ENCODE results near the gene LGALS9B.
"Not testable (repeated sequence)": the region's sequence is repeated elsewhere in the genome, so short reads cannot be mapped to it uniquely, and the experiment has no call there.

The LGALS9B gene

DNA sequence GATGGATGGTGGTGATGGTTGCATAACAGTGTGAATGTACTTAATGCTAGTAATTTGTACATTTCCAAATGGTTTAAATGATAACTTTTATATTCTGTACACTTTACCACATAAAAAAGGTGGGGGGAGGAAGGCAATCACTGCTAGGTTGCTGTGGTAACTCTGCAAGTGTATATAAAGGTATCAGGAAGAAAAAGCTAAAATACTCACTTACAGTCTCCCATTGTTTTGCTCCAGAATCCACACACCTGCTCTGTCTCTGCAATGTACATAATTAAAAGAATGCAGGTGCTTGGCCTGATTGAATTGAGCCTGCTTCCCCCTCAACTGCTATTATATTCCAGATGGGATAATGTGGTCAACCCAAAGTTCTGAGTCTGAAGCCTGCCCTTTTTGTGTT is 6.7 kb upstream of the LGALS9B start:
- not testable (repeated sequence) for H3K27ac ChIP-seq; DNase-seq (ENCODE audit: low spot score); H3K4me3 ChIP-seq

DNA sequence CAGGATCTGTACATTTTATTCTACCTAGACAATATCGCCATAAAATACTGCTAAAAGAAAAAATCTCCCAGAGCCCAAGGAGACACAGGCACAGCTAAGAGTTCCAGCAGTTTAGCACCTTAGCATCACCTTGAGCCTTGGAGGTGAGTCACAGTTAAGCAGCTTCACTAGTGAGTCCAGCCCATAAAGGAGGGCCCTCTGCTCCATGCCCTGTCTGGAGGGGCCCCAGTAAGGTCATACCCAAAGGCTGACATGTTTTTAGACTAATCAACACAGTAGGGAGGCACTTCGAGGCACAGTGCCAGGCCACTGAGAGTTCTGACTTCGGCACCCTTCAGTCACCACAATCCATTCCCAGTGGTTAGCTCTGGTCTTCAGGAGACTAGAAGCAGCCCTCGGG is 2.6 kb upstream of the LGALS9B start:
- not testable (repeated sequence) for H3K27ac ChIP-seq; DNase-seq (ENCODE audit: low spot score); H3K4me3 ChIP-seq

DNA sequence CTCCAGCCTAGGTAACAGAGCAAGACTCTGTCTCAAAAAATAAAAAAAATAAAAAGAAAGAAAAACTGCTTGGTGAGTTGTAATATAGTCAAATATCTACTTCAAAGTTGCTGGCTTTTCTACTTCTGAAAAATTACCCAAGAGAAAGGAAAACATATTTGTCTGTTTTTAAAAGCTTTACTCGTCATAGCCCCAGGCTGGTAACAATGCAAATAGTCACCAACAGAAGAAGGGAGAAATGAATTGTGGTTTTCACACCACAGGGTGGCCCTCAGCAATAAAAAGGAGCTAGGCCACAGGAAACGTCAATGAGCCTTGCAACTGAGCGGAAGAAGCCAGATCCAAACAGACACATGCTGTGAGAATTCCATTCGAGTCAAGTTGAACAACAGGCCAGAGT is 1.8 kb upstream of the LGALS9B start:
- H3K27ac ChIP-seq; DNase-seq (ENCODE audit: low spot score); H3K4me3 ChIP-seq: not testable (repeated sequence)

DNA sequence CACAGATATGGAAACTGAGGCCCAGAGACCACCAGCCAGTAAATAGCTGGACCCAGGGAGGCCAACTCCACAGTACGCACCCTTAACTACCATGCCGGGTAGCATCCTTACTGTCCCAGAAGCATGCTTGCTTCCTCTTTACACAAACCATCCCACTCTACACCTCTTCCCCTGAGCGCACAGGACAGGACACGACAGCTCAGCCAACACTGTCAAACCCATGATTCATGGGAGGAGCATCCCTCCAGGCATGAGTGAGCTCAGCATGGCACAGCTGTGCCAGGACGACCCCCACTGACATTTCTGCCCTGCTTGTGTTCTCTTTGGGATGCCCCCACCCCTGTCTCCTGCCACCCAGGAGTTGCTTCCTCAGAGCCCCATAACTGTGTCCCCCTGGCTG is 340 bp downstream of the LGALS9B start:
- DNase-seq (ENCODE audit: low spot score); H3K27ac ChIP-seq; H3K4me3 ChIP-seq: not testable (repeated sequence)

- not testable (repeated sequence) for DNase-seq (ENCODE audit: low spot score); H3K4me3 ChIP-seq; H3K27ac ChIP-seq
Observed at GRCh38 chr17:20466553-20466952, 786 bp downstream of the LGALS9B start.

GRCh38 chr17:20465535-20465934 is 1.8 kb downstream of the LGALS9B start:
- not testable (repeated sequence) for H3K4me3 ChIP-seq; DNase-seq (ENCODE audit: low spot score); H3K27ac ChIP-seq

DNA sequence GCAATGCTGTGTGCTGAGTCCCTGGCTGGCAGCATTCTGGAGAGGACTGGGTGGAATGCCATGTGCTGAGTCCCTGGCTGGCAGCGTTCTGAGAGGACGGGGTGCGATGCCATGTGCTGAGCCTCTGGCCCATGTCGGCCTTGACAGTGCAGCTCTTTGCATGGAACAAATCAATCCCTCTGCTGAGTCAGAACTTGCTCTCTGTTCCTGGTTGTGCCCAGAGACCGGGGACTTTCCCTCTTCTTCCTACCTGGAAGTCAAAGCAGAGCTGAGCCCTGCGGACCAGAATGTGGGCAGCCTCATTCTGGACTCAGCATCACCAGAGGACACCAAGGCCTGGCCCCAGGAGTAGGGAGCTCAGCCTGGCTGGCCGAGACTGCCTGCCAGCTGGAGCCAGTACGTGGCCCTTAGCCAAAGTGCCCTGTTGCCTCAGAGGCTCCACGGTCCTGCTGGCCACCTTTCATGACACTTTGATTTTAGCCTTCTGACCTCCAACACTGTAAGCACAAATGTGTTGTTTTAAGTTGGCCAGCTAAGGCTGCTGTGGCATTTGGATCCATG is 2.4 kb downstream of the LGALS9B start:
- not testable (repeated sequence) for DNase-seq (ENCODE audit: low spot score)

DNA sequence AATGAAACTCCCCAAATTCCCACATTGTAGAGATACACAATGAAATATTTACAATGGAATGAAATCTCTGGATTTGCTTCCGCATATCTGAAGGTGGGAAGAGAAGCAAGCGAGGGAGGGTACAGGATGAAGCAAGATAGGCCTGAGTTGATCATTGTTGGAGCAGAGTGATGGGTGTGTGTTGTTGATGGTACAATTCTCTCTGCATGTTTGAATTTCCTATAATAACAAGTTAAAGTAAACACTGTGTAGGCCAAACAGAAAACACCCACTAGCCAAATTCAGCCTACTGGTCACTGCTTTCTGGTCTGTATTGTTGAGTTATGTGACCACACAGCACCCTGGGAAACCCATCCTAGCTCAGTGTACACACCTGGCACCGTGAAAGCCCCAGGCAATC is 5.2 kb downstream of the LGALS9B start:
- not testable (repeated sequence) for H3K4me3 ChIP-seq; DNase-seq (ENCODE audit: low spot score); H3K27ac ChIP-seq

More for the DNA sequence above, 2.4 kb downstream of the LGALS9B start:
- not testable (repeated sequence) for H3K4me3 ChIP-seq, H3K27ac ChIP-seq

DNA sequence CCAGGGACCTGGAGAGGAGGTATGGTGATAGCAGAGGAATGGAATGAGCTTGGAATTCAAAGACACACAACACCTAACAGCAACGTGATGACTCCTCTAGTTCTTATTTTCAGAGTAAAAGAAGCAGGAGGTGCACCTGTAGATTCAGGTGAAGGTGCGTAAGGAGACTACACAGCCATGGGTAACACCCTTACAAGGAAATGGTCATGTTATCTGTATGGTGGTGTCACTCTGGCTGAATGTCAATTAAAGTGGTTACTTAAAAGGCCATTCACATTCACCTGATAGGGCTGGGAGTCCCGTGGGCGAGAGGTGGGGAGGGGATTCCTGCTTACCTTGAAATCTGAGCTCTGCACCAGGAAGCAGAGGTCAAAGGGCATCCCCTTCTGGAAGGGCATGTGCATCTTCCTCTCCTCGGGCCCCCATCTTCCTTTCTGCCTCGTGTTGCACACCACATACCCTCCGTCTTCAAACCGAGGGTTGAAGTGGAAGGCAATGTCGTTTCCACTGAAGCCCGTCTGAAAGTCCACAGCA is 9.4 kb downstream of the LGALS9B start:
- H3K4me3 ChIP-seq; H3K27ac ChIP-seq; DNase-seq (ENCODE audit: low spot score): not testable (repeated sequence)

DNA sequence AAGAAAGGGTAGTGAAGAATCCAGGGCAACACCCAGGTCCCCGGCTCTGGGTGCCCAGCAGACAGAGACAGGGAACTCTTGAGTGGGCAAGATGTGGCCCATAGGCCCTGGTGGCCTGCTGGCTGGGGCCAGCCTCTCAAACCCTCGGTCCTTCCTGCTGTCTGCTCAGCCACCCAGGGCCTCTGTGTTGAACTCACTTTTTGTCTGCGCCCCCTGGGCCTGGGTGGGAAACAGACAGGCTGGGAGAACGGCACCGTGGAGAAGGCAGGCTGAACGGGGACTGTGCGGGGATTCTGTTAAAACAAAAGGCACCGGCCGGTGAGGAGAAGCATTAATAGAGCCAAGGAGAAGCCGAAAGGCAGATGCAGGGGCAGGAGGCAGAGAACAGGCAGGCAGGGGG is 12.2 kb downstream of the LGALS9B start:
- H3K27ac ChIP-seq; H3K4me3 ChIP-seq; DNase-seq (ENCODE audit: low spot score): not testable (repeated sequence)

DNA sequence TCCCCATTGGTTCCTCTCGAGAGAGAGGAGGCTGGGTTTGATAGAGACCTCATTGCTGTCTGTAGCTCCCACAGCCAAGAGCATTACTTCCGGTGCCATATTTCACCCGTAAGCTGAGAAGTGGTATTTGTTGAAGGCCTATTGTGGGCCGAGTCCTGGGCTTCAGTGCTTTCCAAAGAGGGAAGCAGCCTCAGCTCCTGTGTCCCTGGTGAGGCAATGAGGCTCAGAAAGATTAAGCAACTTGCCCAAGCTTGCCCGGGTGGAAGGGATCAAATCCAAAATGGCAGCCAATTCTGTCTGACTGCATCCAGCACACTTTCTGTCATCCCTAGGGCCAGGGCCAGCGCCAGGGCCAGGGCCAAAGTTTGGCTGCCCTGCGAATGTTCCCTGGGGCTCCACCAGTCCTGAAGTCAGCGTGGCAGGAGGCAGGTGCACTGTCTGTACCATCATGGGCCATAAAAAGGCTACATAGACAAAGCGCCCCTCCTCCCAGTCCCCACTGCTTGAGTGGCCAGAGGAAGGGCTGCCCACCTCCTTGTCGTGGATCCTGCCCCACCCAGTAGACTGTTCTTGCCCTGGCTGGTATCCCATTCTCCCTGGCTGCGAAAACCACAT is 13.4 kb downstream of the LGALS9B start:
- H3K27ac ChIP-seq; DNase-seq (ENCODE audit: low spot score); H3K4me3 ChIP-seq: not testable (repeated sequence)

DNA sequence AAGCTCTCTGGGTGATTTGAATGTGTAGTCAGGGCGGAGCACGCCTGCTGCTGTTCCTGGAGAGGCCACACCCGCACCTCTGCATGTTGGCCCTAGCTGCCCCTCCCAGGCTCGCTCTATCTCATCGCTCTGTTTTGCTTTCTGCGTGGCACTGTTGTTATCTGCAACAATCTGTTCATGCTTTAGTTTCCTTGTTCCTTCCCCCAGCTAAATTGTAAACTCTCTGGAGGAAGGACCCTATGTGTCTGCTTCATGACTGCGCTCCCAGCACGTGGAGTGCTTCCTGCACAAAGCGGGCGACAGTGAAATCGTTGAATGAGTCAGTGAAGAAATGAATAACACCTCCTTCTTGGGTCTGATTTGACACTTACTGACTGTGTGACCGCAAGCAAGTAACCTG is 16.5 kb downstream of the LGALS9B start:
- not testable (repeated sequence) for H3K4me3 ChIP-seq; H3K27ac ChIP-seq; DNase-seq (ENCODE audit: low spot score)

DNA sequence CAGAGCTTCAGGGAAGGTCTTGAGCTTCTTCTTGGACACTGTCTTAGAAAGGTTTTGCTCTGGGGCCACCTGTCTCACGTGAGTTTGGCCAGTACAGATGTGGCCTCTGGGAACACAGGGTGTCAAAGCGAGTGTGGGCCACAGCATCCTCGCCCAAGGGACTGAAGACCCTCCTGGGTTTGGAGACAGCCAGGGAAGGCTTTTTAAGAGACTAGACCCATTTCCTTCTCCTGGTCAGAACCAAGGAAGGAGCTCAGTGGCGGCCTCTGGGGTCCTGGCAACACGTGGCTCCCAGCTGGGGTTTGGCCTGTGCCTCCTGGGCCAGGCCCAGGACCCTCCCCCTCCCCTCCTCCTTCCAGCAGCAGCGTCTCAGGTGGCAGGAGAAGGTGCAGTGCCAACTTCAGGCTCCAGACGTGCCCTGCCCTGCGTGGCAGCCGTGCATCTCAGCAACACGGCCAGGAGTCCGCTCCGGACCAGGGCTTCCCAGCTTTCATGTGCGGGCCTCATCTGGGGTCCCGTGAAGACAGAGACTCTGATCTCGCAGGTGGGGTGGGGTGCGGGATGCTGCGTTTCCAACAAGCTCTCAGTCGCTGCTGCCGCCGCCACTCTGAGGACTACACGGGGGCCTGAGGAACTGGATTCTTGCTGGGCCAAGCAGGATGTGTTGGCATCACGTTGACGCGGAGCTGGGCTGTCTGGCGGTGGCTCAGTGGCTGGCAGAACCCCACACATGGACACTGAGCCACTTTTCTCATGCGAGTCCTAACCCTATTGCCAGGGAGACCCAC is 19.6 kb downstream of the LGALS9B start:
- H3K27ac ChIP-seq; DNase-seq (ENCODE audit: low spot score); H3K4me3 ChIP-seq: not testable (repeated sequence)

DNA sequence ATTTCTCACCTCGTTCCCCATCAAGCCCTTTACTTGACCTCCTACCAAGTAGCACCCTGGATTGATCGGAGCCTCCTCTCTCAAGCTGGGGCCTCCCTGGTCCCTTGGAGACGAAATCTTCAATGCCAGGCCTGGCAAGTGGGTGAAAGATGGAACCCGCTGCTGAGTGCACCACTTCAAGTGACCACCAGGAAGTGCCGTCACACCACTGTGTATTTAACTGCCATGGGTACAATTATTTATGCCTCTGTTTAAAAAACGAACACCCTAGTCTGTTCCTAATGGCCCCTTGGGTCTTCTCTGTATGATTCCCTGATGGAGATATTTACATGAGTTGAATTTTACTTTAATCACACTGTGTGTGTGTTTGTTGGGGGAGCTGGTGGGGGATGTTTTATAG is 20.4 kb downstream of the LGALS9B start:
- H3K27ac ChIP-seq; DNase-seq (ENCODE audit: low spot score); H3K4me3 ChIP-seq: not testable (repeated sequence)

GRCh38 chr17:20444581-20445236 is 22.6 kb downstream of the LGALS9B start:
- not testable (repeated sequence) for H3K4me3 ChIP-seq; H3K27ac ChIP-seq; DNase-seq (ENCODE audit: low spot score)

DNA sequence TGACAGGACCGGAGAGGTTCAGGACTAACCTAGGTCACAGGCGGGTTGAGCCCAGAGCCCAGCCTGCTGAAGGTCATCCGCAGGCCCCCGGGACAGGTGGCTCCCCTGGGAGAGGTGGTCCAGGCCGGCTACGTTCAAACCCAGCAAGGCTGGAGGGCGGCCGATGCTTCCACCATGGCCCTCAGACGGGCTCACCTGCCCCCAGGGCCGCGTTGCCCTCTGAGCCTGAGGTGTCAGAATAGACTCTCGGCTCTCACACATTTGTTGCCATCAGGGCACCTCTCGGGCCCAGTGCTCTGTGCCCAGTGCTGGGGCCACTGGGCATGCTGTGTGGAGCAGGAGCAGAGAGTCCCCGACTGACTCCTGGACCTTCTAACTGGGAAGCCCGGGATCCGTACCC is 23.2 kb downstream of the LGALS9B start:
- not testable (repeated sequence) for H3K27ac ChIP-seq; H3K4me3 ChIP-seq; DNase-seq (ENCODE audit: low spot score)

DNA sequence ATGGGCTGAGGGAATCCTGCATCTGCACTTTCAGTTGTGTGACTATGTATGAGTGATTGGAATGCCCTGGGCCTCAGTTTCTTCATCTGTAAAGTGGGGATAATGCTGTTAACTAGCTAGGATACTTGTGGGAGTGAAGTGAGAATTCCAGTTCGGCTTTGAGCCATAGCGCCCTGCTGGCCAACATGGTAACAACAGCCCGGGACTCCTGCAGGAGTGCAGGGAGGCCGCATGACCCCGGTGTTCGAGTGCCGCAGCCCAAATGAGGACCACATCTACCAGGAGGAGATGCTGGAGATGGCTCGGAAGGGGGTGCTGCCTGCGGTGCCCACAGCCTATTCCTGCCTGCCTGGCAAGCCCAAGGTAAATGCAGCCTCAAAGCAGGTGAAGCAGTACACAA is 23.7 kb downstream of the LGALS9B start:
- H3K27ac ChIP-seq; DNase-seq (ENCODE audit: low spot score); H3K4me3 ChIP-seq: not testable (repeated sequence)

- H3K27ac ChIP-seq; H3K4me3 ChIP-seq; DNase-seq (ENCODE audit: low spot score): not testable (repeated sequence)
Observed at GRCh38 chr17:20440665-20441064, 26.7 kb downstream of the LGALS9B start.

DNA sequence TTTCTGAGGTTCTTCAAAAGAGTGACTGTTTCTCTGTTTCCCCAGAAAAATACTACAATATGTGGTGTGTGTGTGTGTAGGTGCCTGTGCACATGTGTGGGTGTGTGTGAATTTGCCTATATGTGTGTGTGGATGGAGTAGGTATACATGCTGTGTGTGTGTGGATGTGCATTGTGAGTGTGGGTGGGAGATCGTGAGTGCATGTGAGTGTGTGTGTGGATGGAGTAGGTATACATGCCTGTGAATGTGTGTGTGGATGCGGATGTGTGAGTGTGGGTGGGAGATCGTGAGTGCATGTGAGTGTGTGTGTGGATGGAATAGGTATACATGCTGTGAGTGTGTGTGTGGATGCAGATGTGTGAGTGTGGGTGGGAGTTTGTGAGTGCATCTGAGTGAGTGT is 32.2 kb downstream of the LGALS9B start:
- not testable (repeated sequence) for H3K27ac ChIP-seq; H3K4me3 ChIP-seq; DNase-seq (ENCODE audit: low spot score)
